Measurements from ENCODE around the gene GEMIN2.
"Not testable (repeated sequence)": the region's sequence is repeated elsewhere in the genome, so short reads cannot be mapped to it uniquely, and the experiment has no call there.

GEMIN2 gene

DNA sequence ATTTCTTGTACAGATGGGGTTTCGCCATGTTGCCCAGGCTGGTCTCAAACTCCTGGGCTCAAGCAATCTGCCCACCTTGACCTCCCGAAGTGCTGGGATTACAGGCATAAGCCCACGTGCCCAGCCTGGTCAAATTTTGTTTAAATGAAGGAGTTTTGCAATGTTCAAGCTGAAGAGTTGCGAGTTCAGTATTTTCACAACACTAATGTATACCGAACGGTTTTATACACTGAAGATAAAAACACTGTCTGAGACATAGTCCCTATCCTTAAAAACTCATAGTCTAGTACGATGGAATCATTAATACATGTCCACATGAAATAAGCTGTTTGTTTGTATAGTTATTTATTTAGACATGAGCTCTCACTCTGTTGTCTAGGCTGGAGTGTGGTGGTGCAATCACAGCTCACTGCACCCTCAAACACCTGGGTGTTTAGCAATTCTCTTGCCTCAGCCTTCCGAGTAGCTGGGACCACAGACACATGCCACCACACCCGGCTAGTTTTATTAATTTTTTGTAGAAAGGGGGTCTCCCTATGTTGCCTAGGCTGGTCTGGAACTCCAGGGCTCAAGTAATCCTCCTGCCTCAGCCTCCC is 40.6 kb downstream of the GEMIN2 start:
- no peak for TF ChIP-seq ZFX (IDR thresholded peaks at IDR 0.05; ENCODE audit: borderline replicate concordance)
- TF ChIP-seq, protein P1, sequence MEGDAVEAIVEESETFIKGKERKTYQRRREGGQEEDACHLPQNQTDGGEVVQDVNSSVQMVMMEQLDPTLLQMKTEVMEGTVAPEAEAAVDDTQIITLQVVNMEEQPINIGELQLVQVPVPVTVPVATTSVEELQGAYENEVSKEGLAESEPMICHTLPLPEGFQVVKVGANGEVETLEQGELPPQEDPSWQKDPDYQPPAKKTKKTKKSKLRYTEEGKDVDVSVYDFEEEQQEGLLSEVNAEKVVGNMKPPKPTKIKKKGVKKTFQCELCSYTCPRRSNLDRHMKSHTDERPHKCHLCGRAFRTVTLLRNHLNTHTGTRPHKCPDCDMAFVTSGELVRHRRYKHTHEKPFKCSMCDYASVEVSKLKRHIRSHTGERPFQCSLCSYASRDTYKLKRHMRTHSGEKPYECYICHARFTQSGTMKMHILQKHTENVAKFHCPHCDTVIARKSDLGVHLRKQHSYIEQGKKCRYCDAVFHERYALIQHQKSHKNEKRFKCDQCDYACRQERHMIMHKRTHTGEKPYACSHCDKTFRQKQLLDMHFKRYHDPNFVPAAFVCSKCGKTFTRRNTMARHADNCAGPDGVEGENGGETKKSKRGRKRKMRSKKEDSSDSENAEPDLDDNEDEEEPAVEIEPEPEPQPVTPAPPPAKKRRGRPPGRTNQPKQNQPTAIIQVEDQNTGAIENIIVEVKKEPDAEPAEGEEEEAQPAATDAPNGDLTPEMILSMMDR (IDR thresholded peaks at IDR 0.05), result no peak
- H3K27ac ChIP-seq, result no peak overlapping the region

DNA sequence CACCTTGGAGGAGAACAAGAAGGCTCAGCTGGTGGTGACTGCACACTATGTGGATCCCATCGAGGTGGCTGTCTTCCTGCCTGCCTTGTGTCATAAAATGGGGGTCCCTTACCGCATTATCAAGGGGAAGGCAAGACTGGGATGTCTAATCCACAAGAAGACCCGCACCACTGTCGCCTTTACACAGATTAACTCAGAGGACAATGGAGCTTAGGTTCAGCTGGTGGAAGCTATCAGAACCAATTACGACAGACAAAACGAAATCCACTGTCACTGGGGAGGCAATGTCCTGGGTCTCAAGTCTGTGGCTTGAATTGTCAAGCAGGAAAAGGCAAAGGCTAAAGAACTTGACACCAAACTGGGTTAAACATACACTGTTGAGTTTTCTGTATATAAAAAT is 43.4 kb downstream of the GEMIN2 start:
- no peak overlapping the region for H3K27ac ChIP-seq
- TF ChIP-seq ZFX (IDR thresholded peaks at IDR 0.05; ENCODE audit: borderline replicate concordance), result no peak
- TF ChIP-seq, protein P1 (IDR thresholded peaks at IDR 0.05), result no peak

DNA sequence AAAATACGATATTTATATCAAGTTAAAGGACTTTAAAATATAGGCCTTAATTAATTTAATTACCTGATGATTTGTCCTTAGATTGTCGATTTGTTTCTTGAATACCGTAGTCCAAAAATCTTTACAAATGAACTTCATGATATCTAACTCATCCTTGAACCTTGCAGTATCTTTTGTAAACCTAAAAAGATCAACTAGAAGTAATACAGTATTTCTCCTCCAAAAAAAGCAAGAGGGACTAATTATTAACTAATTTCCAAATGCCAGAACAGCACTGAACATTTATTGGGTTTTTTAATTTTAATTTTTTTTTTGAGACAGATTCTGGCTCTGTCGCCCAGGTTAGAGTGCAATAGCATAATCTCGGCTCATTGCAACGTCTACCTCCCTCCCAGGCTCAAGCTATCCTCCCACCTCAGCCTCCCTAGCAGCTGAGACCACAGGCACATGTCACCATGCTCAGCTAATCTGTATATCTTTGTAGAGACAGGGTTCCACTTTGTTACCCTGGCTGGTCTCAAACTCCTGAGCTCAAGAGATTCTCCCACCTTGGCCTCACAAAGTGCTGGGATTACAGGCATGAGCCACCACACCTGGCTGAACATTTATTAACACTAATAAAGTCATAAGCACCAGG is 44.2 kb downstream of the GEMIN2 start:
- no peak overlapping the region for H3K27ac ChIP-seq
- TF ChIP-seq, protein P1 (IDR thresholded peaks at IDR 0.05), result no peak
- TF ChIP-seq ZFX (IDR thresholded peaks at IDR 0.05; ENCODE audit: borderline replicate concordance), result no peak

DNA sequence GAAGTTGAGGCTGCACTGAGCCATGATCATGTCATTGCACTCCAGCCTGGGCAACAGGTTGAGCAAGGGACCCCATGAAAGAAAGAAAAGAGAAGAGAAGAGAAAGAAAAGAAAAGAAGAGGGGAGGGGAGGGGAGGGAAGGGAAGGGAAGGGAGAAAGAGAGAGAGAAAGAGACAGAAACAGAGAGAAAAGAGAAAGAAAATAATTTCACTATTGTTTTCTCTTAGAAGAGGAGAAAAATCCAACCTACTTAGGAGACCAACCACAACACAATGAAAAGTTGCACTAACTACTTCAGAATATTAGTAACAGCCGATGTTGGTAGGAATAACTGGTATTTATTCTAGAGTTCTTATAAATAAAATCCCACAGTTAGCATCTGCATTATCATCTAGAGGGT is 46.4 kb downstream of the GEMIN2 start:
- TF ChIP-seq, protein P1 (IDR thresholded peaks at IDR 0.05), result no peak
- no peak for TF ChIP-seq ZFX (IDR thresholded peaks at IDR 0.05; ENCODE audit: borderline replicate concordance)
- no peak overlapping the region for H3K27ac ChIP-seq

DNA sequence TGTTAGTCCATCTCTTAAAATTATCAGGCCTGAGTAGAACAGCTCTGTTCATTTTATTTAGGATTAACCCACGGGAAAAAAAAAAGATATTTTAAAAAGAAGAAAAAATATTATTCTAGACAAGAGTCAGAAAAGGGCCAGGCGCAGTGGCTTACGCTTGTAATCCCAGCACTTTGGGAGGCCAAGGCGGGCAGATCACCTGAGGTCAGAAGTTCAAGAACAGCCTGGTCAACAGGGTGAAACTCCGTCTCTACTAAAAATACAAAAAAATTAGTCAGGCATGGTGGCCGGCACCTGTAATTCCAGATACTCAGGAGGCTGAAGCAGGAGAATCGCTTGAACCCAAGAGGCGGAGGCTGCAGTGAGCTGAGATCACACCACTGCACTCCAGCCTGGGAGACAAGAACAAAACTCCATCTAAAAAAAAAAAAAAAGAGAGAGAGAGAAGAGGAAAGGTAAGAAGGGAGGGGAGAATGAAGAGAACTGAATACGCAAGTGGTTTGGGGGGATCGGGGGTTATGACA is 53.7 kb downstream of the GEMIN2 start:
- not testable (repeated sequence) for H3K27ac ChIP-seq

DNA sequence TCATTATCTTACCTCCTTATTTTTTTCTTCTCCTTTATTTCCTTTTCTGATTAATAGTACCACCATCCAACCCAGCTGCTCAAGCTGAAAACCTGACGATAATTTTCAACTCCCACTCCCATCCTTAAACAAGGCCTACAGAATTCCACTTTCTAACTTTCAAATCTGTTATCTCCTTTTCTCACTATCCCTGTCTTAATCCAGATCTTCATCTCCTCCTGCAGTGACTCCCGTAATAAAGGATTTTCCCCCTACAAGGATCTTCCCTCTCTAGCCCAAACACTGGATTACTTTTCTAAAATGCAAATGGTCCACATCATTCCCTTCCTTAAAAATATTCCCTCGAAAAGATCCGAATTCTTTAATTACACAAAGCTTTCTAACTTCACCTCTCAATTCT is 54.5 kb downstream of the GEMIN2 start:
- no peak for TF ChIP-seq ZFX (IDR thresholded peaks at IDR 0.05; ENCODE audit: borderline replicate concordance)
- TF ChIP-seq, protein P1 (IDR thresholded peaks at IDR 0.05), result no peak
- H3K27ac ChIP-seq, result 0 out of 2 replicates have a peak overlapping the region, but pooled peaks have one; percentile 89

DNA sequence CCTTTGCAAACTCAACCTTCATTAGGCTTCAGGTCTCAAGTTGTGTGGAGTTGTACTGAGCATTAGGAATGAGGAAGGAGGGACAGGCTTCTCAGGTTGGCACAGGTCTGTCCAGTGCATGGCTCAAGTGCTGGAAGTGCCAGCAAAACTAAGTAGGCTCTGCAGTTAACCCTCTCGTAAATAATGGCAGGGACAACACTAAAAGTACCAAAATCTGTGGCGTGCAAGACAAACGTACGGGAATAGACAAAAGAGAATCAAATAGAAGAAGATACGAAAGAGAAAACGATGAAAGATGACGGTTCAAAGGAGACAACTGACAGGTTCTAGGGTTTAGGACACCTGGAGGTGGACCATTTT is 55.4 kb downstream of the GEMIN2 start:
- peak overlapping the region; percentile 89 for H3K27ac ChIP-seq
- TF ChIP-seq, protein P1 (IDR thresholded peaks at IDR 0.05), result no peak

All from 22Rv1 (cell line).